Right hindlimb (tissue), 1 donor: ENCODE data around the gene IRF4.
"Not testable (repeated sequence)": the region's sequence is repeated elsewhere in the genome, so short reads cannot be mapped to it uniquely, and the experiment has no call there.

Experiments
- DNase-seq: peaks from one replicate; pipeline ENCODE4 v3.0.0-alpha.2; 2018

Gene IRF4

GRCh38 chr6:366389-367297 lies 24.9 kb upstream of the IRF4 start:
- DNase-seq, result no peak

- no peak for DNase-seq
These were observed 24.2 kb upstream of the IRF4 start for GRCh38 chr6:367298-367794.

GRCh38 chr6:367891-368630 lies 23.5 kb upstream of the IRF4 start:
- no peak for DNase-seq

GRCh38 chr6:369559-370431 lies 21.8 kb upstream of the IRF4 start:
- DNase-seq, result no peak

- DNase-seq, result no peak
These were observed 21.0 kb upstream of the IRF4 start for GRCh38 chr6:370555-370954.

- DNase-seq, result not testable (repeated sequence)
These were observed 19.7 kb upstream of the IRF4 start for GRCh38 chr6:371851-372250.

- DNase-seq, result no peak
These were observed 19.1 kb upstream of the IRF4 start for GRCh38 chr6:372336-372911.

- DNase-seq, result no peak
These were observed 18.5 kb upstream of the IRF4 start for GRCh38 chr6:373031-373430.

- peak; percentile 54 for DNase-seq
These were observed 17.5 kb upstream of the IRF4 start for GRCh38 chr6:373773-374724.

- DNase-seq, result no peak
These were observed 16.6 kb upstream of the IRF4 start for GRCh38 chr6:374956-375355.

GRCh38 chr6:376827-377640 lies 14.5 kb upstream of the IRF4 start:
- DNase-seq, result no peak

GRCh38 chr6:377641-378020 lies 13.9 kb upstream of the IRF4 start:
- not testable (repeated sequence) for DNase-seq

GRCh38 chr6:378090-378957 lies 13.2 kb upstream of the IRF4 start:
- DNase-seq, result no peak

- no peak for DNase-seq
These were observed 12.6 kb upstream of the IRF4 start for GRCh38 chr6:378958-379409.

- no peak for DNase-seq
These were observed 12.0 kb upstream of the IRF4 start for GRCh38 chr6:379410-380181.

- DNase-seq, result no peak
These were observed 11.0 kb upstream of the IRF4 start for GRCh38 chr6:380234-381218.
